Measurements from ENCODE around the gene ZFYVE1. TPM values are rescaled to one million over a fixed set of nuclear protein-coding genes. Genes with fewer than 3 reads are reported as not detected.

The ZFYVE1 gene
- total and polyA plus RNA-seq, 2 experiments from 2014 or later: 3.2 to 12.5 TPM

DNA sequence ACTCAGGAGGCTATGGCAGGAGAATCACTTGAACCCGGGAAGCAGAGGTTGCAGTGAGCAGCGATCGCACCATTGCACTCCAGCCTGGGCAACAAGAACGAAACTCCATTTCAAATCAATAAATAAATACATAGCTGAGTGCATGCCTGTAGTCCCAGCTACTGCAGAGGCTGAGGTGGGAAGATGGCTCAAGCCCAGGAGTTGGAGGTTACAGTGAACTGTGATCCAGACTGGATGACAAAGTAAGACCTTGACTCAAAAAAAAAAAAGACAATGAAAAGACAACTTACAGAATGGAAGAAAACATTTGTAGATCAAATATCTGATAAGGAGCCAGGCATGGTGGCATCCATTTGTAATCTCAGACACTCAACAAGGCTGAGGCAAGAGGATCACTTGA lies 27.6 kb downstream of the ZFYVE1 start:
- TF ChIP-seq, protein P1, sequence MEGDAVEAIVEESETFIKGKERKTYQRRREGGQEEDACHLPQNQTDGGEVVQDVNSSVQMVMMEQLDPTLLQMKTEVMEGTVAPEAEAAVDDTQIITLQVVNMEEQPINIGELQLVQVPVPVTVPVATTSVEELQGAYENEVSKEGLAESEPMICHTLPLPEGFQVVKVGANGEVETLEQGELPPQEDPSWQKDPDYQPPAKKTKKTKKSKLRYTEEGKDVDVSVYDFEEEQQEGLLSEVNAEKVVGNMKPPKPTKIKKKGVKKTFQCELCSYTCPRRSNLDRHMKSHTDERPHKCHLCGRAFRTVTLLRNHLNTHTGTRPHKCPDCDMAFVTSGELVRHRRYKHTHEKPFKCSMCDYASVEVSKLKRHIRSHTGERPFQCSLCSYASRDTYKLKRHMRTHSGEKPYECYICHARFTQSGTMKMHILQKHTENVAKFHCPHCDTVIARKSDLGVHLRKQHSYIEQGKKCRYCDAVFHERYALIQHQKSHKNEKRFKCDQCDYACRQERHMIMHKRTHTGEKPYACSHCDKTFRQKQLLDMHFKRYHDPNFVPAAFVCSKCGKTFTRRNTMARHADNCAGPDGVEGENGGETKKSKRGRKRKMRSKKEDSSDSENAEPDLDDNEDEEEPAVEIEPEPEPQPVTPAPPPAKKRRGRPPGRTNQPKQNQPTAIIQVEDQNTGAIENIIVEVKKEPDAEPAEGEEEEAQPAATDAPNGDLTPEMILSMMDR (conservative IDR thresholded peaks at IDR 0.05; ENCODE audit: low read depth in 2 of 2): no peak
- TF ChIP-seq CREB1 (CRISPR knock-in tag; IDR thresholded peaks at IDR 0.05; ENCODE audit: low read depth): no peak
- no peaks in the 10 kb centered on the region for H3K9me2 ChIP-seq (ENCODE audit: insufficient read depth)
- Mint-ChIP-seq H3K4me3 (no peak overlapping the region), H3K27me3 (ENCODE audit: insufficient read depth, low read depth, poor library complexity) (no peaks in the 10 kb centered on the region), H3K36me3 (ENCODE audit: low read depth) (peaks cover 15% of the 10 kb centered on the region), H3K27ac (no peak overlapping the region), H3K4me1 (peaks cover 13% of the 10 kb centered on the region), H3K9me3 (no peaks in the 10 kb centered on the region)
- ATAC-seq: no peak
- no peaks in the 10 kb centered on the region for H4K20me1 ChIP-seq (replicated peaks; ENCODE audit: insufficient read depth)
- H3K4me2 ChIP-seq: no peak overlapping the region
- peaks cover 6% of the 10 kb centered on the region; the same call in 1 of the 2 replicates for H3K79me2 ChIP-seq (replicated peaks; ENCODE audit: insufficient read depth)
- H2AFZ ChIP-seq: no peak overlapping the region
- DNase-seq (ENCODE audit: low spot score): no peak
- H3K4me1 ChIP-seq (ENCODE audit: insufficient read depth): peaks cover 17% of the 10 kb centered on the region; the same call in 1 of the 2 replicates
- H3K36me3 ChIP-seq (ENCODE audit: insufficient read depth): no peaks in the 10 kb centered on the region
- H3K4me3 ChIP-seq: no peak overlapping the region
- H3K27me3 ChIP-seq (ENCODE audit: insufficient read depth): no peaks in the 10 kb centered on the region
- H3F3A ChIP-seq (replicated peaks; ENCODE audit: low read depth): no peaks in the 10 kb centered on the region
- peak overlapping the region; percentile 53; the same call in 1 of the 2 replicates for H3K27ac ChIP-seq (ENCODE audit: low read depth)

DNA sequence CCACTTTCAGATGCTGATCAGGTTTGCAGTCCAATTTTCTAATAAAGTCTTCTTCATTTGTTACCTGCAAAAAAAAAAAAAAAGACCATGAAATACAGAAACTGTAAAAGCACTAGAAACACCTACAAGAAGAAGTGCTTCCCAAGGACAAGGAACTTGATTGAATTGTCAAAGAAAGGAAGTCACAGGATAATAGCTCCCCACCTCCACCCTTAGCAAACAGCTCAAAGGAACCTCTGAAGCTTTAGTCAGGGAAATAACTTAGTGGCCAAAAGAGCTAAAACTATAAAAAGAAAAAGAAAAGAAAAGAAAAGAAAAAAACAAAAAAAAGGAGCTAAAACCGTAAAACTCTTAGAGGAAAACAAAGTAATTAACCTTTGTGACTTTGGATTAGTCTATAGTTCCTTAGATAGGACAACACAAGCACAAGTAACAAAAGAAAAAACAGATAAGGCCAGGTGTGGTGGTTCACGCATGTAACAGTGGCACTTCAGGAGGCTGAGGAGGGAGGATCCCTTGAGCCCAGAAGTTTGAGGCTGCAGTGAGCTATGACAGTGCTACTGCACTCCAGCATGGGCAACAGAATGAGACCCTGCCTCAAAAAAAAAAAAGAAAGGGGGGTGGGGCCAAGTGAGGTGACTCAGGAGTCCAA lies 28.5 kb downstream of the ZFYVE1 start:
- Histone ChIP-seq H3K79me2 (replicated peaks; ENCODE audit: insufficient read depth) (peaks cover 4% of the 10 kb centered on the region; the same call in 1 of the 2 replicates), H3K9me2 (ENCODE audit: insufficient read depth) (no peaks in the 10 kb centered on the region), H3K36me3 (ENCODE audit: insufficient read depth) (no peaks in the 10 kb centered on the region), H3K27me3 (ENCODE audit: insufficient read depth) (no peaks in the 10 kb centered on the region), H3K4me2 (no peak overlapping the region), H2AFZ (no peak overlapping the region), H3F3A (replicated peaks; ENCODE audit: low read depth) (no peaks in the 10 kb centered on the region), H4K20me1 (replicated peaks; ENCODE audit: insufficient read depth) (no peaks in the 10 kb centered on the region), H3K27ac (ENCODE audit: low read depth) (no peak overlapping the region), H3K4me1 (ENCODE audit: insufficient read depth) (peaks cover 17% of the 10 kb centered on the region; the same call in 1 of the 2 replicates), H3K4me3 (no peak overlapping the region)
- no peak overlapping the region for H3K4me3 Mint-ChIP-seq
- H3K4me1 Mint-ChIP-seq: peaks cover 13% of the 10 kb centered on the region
- no peak for DNase-seq (ENCODE audit: low spot score)
- ATAC-seq: no peak
- no peak overlapping the region; the same call in 1 of the 2 replicates for H3K27ac Mint-ChIP-seq
- H3K36me3 Mint-ChIP-seq (ENCODE audit: low read depth): peaks cover 15% of the 10 kb centered on the region
- H3K9me3 Mint-ChIP-seq: no peaks in the 10 kb centered on the region
- no peaks in the 10 kb centered on the region for H3K27me3 Mint-ChIP-seq (ENCODE audit: insufficient read depth, low read depth, poor library complexity)
- TF ChIP-seq, protein P1 (conservative IDR thresholded peaks at IDR 0.05; ENCODE audit: low read depth in 2 of 2): no peak
- TF ChIP-seq STAT1 (IDR thresholded peaks at IDR 0.05; ENCODE audit: unreplicated experiment) (no peak), ZNF114 (CRISPR knock-in tag; IDR thresholded peaks at IDR 0.05) (no peak), ZNF331 (CRISPR knock-in tag; IDR thresholded peaks at IDR 0.05; ENCODE audit: low read depth) (no peak), CREB1 (CRISPR knock-in tag; IDR thresholded peaks at IDR 0.05; ENCODE audit: low read depth) (no peak), POLR2AphosphoS5 (IDR thresholded peaks at IDR 0.05; ENCODE audit: low read depth) (no peak), EZH2phosphoT487 (IDR thresholded peaks at IDR 0.05; ENCODE audit: unreplicated experiment) (no peak)
- TF ChIP-seq, protein P2, sequence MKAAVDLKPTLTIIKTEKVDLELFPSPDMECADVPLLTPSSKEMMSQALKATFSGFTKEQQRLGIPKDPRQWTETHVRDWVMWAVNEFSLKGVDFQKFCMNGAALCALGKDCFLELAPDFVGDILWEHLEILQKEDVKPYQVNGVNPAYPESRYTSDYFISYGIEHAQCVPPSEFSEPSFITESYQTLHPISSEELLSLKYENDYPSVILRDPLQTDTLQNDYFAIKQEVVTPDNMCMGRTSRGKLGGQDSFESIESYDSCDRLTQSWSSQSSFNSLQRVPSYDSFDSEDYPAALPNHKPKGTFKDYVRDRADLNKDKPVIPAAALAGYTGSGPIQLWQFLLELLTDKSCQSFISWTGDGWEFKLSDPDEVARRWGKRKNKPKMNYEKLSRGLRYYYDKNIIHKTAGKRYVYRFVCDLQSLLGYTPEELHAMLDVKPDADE (IDR thresholded peaks at IDR 0.05): no peak
- TF ChIP-seq, protein P3, sequence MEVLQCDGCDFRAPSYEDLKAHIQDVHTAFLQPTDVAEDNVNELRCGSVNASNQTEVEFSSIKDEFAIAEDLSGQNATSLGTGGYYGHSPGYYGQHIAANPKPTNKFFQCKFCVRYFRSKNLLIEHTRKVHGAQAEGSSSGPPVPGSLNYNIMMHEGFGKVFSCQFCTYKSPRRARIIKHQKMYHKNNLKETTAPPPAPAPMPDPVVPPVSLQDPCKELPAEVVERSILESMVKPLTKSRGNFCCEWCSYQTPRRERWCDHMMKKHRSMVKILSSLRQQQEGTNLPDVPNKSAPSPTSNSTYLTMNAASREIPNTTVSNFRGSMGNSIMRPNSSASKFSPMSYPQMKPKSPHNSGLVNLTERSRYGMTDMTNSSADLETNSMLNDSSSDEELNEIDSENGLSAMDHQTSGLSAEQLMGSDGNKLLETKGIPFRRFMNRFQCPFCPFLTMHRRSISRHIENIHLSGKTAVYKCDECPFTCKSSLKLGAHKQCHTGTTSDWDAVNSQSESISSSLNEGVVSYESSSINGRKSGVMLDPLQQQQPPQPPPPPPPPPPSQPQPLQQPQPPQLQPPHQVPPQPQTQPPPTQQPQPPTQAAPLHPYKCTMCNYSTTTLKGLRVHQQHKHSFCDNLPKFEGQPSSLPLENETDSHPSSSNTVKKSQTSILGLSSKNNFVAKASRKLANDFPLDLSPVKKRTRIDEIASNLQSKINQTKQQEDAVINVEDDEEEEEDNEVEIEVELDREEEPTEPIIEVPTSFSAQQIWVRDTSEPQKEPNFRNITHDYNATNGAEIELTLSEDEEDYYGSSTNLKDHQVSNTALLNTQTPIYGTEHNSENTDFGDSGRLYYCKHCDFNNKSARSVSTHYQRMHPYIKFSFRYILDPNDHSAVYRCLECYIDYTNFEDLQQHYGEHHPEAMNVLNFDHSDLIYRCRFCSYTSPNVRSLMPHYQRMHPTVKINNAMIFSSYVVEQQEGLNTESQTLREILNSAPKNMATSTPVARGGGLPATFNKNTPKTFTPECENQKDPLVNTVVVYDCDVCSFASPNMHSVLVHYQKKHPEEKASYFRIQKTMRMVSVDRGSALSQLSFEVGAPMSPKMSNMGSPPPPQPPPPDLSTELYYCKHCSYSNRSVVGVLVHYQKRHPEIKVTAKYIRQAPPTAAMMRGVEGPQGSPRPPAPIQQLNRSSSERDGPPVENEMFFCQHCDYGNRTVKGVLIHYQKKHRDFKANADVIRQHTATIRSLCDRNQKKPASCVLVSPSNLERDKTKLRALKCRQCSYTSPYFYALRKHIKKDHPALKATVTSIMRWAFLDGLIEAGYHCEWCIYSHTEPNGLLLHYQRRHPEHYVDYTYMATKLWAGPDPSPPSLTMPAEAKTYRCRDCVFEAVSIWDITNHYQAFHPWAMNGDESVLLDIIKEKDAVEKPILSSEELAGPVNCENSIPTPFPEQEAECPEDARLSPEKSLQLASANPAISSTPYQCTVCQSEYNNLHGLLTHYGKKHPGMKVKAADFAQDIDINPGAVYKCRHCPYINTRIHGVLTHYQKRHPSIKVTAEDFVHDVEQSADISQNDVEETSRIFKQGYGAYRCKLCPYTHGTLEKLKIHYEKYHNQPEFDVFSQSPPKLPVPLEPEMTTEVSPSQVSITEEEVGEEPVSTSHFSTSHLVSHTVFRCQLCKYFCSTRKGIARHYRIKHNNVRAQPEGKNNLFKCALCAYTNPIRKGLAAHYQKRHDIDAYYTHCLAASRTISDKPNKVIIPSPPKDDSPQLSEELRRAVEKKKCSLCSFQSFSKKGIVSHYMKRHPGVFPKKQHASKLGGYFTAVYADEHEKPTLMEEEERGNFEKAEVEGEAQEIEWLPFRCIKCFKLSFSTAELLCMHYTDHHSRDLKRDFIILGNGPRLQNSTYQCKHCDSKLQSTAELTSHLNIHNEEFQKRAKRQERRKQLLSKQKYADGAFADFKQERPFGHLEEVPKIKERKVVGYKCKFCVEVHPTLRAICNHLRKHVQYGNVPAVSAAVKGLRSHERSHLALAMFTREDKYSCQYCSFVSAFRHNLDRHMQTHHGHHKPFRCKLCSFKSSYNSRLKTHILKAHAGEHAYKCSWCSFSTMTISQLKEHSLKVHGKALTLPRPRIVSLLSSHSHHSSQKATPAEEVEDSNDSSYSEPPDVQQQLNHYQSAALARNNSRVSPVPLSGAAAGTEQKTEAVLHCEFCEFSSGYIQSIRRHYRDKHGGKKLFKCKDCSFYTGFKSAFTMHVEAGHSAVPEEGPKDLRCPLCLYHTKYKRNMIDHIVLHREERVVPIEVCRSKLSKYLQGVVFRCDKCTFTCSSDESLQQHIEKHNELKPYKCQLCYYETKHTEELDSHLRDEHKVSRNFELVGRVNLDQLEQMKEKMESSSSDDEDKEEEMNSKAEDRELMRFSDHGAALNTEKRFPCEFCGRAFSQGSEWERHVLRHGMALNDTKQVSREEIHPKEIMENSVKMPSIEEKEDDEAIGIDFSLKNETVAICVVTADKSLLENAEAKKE (CRISPR knock-in tag; IDR thresholded peaks at IDR 0.05): no peak

All from GM23338 (cell line).